Medulla oblongata (tissue), 1 donor: ENCODE measurements around the gene EPS8L1.

Experiments
- DNase-seq: peaks from one replicate; pipeline ENCODE4 v3.0.0-alpha.2; 2015; ENCODE audit errors: extremely low spot score

EPS8L1 gene

DNA sequence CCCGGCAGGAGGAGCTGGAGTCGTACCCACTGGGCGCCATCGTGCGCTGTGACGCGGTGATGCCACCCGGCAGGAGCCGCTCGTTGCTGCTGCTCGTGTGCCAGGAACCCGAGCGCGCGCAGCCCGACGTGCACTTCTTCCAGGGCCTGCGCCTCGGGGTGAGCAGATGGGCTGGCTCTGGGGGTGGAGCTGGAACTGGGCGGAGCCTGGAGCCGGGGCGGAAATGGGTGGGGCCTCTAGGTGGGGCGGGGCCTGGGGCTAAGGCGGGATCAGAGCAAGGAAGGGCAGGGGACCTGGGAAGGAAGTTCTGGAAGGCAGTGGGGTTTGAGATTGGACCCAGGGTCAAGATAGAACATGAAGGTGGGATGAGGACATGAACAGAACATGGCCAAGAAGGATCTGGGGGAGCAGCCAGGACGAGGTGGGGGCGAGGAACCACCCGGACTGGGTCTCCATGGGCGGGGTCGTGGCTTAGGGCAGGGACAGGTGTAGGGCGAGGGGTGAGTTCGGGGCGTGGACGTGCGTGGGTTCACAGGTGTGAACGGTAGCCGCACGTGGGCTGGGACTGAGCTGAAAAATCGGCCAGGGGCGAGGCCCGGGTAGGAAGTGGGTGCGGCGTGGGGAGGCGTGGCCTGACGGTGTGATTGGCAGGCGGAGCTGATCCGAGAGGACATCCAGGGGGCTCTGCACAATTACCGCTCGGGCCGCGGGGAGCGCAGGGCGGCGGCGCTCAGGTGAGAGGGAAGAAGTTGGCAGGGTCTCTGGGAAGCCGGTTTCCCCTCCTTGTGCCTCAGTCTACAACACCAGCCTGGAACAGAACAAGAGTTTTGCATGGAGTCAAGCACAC is 4.7 kb downstream of the EPS8L1 start:
- DNase-seq, result no peak

DNA sequence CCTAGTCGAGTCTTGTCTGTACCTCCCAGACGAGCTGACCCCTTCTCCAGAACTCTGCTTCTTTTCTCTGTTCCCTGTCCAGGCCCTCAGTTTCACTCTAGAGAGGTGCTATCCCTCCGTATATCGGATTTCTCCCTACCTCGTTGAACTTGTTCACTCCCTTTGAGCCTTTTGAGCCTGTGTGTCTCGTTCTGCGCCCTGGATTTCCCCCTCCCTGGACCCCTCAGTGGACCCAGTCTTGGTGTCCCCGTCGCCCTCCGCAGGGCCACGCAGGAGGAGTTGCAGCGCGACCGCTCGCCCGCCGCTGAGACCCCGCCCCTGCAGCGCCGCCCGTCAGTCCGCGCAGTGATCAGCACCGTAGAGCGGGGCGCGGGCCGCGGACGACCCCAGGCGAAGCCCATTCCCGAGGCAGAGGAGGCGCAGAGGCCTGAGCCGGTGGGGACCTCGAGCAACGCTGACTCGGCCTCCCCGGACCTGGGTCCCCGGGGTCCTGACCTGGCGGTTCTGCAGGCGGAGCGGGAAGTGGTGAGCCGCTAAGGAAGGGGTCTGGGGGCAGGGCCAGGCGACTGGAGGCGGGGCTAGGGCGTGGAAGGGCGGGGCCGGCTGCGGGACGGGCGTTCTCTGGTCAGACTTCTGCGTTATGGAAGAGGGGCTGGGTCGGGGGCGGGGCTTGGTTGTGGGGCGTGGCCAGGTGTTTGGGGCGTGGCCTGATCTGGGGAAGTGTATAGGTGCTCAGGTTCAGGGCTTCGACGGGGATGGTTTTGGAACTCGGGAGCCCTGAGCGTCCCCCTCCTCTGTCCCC is 5.5 kb downstream of the EPS8L1 start:
- no peak for DNase-seq

DNA sequence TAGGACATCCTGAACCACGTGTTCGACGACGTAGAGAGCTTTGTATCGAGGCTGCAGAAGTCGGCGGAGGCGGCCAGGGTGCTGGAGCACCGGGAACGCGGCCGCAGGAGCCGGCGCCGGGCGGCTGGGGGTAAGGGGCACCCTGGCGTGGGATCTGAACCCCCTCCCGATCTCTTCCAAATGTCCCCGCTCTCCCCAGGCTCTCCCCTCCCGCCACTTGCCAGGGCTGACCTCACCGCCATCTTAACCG is 6.0 kb downstream of the EPS8L1 start:
- no peak for DNase-seq

DNA sequence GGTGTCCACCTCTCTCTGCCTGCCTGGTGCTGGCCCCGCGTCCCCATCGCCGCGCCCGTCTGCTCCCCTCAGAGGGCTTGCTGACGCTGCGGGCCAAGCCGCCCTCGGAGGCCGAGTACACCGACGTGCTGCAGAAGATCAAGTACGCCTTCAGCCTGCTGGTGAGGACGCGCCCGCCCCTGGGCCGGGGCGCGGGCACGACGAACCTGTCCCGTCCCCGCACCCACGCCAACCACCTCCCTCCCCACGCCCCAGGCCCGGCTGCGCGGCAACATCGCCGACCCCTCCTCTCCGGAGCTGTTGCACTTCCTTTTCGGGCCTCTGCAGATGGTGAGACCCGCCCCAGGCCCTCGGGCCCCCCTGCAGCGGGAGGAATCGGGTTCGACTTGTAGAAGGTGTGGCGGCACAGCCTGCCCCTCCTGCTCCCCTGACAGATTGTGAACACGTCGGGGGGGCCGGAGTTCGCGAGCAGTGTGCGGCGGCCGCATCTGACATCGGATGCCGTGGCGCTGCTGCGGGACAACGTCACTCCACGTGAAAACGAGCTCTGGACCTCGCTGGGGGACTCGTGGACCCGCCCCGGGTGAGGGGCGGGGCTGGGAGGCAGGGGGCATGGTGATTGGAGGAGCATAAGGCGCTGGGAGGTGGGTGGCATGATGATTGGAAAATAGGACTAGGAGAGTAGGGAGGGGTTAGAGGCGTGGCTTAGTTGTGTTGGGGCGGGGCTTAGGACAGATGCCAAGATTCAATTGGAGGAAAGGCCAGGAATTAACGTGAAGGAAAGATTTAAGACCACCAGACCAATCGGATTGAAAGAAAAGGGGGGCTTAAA is 6.6 kb downstream of the EPS8L1 start:
- no peak for DNase-seq

DNA sequence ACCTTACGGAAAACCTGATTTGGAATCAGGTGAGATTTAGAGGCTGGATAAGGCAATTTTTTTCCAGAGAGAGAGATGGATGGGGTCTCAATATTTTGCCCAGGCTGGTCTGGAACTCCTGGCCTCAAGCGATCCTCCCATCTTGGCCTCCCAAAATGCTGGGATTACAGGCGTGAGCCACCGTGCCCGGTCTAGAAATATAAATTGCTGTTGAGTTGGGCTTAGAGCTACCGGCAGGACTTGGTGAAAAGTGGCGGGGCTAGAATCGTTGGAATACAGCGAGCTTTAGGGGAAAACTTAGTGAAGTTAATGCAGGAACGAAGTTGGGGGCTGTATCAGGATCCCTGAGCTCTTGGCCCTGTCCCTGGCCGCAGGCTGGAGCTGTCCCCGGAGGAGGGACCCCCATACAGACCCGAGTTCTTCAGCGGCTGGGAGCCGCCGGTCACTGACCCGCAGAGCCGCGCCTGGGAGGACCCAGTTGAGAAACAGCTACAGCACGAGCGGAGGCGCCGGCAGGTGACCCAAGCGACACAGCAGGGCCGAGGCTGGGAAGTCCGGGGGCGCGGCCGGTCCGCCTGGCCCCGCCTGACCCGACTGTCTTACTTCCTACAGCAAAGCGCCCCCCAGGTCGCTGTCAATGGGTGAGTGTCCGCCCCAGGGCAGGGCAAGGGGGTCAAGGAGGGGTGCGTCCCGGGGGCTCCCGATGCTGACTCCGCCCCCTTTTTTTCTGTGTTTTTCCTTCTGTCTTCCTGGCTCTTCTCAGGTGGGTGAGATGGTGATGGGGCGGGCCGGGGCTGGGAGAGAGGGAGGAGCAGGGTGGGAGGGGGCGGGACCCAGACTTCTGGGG is 7.6 kb downstream of the EPS8L1 start:
- DNase-seq, result no peak

DNA sequence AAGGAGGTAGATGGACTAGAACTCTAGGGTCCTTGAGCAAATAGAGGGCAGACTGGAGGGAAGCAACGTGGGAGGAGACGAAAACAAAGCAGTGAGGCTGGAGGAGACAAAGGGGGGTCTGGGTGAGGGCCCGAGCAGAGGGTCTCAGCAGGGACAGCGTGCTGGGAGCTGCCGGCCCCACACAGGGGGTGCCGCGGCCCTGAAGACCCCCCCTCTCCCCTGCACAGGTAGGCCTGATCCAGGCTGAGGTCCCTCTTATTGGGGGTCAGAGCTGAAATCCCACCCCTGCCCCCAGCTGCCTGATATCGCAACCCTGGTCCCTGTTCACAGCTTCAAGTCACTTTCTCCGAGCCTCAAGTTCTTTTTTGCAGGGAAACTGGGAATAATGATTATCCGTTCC is 8.7 kb downstream of the EPS8L1 start:
- no peak for DNase-seq

DNA sequence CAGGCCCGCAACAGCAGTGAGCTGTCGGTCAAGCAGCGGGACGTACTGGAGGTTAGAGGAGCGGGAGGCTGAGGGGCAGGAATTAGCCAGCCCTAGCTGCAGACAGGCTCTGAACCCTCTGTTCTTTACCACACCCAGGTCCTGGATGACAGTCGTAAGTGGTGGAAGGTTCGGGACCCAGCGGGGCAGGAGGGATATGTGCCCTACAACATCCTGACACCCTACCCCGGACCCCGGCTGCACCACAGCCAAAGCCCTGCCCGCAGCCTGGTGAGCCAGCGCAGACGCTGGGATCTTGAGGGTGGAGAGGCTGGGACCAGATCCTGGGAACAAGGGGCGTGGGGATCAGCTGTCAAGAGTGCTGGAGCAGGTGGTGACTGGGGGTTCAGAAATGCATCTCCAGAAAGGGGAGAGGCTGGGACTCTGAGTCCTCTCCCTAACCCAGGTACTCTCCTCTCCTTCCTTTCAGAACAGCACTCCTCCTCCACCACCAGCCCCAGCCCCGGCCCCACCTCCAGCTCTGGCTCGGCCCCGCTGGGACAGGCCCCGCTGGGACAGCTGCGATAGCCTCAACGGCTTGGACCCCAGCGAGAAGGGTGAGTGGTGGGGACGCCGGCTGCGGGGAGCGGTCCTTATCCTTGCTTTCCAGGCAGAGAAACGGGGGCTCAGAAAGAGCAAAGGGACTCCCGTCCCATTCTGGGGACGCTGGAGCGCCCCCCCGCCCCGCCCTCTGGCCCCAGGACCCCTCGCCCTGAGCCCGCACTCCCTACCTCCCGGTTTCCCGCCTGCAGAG is 10.4 kb downstream of the EPS8L1 start:
- DNase-seq, result no peak

DNA sequence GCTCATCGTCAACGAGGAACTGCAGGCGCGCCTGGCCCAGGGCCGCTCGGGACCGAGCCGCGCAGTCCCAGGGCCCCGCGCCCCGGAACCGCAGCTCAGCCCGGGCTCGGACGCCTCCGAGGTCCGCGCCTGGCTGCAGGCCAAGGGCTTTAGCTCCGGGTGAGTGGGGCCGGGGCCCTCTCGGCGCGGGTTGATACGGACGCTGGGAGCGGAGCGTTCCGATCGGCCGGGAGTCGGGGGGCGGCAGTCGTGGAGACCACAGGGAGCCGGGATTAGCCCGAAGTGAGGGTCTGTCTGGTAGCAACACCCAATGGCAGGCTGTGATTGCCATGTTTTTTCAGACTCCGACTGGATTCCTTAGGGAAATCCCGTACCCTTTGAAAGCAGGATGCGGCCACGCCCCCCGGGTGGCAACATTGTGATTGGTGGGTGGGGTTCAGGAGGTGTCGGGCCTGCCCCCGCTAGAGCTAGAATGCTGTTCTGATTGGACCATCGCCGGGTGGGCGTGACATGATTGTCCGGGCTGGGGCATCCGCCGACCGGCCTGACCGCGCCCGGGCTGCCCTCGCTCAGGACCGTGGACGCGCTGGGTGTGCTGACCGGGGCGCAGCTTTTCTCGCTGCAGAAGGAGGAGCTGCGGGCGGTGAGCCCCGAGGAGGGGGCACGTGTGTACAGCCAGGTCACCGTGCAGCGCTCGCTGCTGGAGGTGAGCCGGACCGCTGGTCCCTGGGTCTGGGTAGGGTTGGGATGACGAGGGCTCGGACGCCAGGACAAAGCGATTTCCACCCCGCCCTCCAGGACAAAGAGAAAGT is 11.3 kb downstream of the EPS8L1 start:
- DNase-seq, result peak; percentile 78

DNA sequence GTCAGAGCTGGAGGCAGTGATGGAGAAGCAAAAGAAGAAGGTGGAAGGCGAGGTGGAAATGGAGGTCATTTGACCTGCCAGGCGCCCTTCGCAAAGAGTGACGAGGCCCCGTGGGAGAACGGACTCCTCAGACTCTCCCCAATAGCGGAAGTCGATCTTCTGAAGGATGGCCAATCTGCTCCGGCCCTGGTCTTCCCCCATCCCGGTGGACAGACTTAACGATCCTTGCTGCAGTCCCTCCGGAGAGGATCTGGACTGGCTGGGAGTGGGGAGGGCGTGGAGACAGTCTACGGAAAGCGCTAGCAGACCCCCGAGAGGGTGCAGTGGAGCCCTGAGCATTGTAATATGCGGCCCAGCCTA is 11.9 kb downstream of the EPS8L1 start:
- DNase-seq, result no peak

DNA sequence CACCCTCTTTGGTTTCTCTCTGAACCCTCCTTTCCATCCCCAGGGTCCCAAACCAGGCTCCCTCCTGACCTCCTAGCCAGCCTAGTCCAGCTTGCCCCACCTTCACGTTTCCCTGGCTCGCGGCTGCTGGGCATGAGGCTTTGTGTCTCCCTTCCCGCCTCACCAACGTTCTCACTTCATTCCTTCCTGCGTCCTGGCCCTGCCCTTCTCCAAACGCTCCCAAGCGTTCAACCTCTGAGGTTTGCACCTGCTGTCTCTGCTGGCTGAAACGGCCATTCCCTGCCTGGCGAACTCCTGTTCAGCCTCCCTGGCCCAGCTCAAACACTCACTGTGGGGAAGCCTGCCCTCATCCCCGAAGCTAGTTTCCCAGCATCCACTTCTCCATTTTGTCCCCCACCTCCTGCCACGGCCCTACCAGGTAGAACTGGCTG is 12.4 kb downstream of the EPS8L1 start:
- no peak for DNase-seq

DNA sequence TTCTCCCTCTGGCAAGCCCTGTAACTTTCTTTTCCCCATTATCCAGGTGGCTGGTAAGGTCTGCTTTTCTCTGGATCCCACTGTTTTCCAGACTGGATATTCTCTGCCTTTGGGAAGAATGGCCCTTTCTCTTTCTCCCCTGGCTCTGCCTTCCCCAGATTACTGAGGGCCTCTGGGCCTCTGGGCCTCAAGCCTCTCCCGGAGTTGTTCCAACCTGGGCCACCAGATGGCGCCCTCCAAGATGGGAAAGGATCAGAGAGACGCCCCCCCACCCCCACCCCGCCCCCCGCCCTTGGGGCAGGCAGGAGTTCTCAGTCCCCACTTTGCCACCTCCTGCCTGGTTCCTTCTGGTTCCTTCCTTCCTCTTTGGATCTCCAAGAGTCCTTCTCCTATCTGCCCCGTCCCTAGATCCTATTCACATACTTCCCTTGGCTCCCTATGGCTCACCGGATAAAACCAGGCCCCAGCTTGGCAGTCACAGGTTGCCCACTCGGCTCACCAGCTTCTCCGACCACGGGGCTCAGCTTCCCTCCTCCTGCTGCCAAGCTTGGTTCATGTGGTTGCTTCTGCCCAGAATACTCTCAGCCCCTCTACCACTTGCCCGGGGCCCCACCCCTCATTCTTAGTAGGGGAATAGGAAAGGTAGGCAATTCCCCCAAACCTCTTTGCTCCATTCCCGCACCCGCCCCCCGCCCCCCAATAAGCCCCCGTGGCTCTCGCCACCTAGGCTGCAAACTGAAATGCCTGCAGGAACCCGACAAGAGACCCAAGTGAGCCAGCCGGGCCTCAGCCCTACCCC is 13.1 kb downstream of the EPS8L1 start:
- DNase-seq, result peak; percentile 71

DNA sequence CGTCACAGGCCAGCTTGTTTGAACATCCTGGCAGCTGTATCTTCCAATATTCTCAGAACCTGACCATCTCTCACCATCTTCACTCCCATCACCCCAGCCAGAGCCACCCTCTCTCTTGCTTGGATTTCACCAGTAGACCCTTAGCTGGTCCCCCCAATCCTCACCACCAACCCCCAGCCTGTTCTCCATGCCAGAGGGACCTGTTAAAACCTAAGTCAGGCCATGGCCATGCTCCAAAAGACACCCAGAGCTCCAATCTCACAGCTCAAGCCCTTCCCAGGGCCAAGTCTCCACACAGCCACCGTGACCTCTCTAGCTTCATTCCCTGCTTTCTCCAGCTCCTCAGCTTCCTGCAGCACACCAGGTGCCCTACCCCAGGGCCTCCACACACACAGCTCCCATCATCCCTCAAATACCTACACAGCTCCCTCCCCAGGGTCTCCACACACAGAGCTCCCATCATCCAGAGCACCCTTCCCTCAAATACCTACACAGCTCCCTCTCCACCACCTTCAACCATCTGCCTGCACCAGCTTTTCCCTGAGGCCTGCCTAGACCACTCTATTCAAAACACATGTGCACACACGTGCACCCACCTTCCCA is 13.8 kb downstream of the EPS8L1 start:
- no peak for DNase-seq

DNA sequence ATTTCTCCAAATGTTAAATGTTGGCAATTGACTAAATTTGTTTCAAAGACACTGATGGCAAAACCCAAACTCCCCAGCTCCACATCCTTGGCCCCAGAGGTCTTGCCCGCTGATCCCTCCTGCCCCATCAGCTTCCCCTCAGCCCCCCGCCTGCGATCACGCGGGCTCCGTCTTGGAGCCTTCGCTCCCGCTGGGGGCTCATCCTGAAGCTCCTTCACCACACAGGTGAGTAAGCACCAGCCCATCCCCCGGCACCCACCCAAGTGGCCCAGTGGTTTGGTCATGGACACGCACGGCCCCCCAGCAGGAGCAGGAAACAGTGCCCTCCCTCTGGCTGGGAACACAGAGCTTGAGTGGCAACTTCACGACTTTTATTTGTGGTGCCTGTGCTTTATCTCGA is 14.9 kb downstream of the EPS8L1 start:
- no peak for DNase-seq

DNA sequence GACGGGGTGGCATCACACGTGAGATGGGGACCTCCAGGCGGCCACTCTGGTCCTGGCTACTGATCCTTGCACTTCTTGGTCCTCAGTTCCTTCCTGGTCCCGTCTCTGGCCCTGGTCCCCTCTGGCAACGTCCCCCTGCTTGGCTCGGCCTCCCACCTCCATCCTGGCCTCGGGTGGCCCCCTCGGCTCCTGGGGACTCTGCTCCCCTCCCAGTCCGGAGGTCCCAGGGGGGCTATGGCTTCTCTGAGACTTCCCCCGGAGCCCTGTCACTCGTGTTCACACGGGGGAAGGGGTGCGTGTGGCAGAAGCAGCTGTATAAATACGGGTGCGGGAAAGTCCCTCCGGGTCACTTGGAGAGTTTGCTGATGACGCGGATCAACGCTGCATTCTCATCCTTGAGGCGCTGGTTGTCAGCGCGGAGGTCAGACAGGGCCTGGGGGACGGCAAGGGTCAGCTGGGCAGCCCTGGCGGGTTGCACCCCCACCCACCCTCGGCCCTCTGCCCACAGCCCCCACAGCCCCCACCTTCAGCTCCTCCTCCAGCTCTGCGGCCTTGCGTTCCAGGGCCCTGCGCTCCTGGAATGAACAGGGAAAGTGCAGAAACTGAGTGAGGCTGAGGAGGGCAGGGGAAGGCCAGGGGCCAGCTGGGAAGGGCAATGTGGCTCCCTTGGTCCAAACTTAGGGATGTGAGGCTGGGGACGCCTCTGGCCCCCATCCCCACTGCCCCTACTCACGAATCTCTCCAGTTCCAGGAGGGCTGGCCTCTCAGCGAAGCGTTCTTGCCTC is 15.6 kb downstream of the EPS8L1 start:
- DNase-seq, result no peak

DNA sequence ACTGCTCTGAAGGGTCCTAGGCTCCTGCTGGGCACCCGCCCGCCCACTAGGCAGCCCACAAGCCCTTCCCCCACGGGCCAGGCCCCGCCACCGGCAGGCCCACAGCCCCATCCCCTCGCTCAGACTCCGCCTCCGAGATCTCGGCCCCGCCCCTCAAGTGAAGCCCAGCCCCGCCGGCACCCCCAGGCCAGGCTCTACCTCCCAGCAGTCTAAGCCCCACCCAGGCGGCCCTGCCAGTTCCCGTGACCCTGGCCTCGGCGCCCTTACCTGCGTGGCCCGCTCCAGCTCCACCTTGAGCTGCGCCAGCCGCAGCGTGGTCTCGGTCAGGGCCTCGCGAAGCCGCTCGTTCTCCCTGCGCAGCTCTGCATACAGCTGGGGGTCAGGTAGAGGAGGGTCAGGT is 16.3 kb downstream of the EPS8L1 start:
- no peak for DNase-seq

DNA sequence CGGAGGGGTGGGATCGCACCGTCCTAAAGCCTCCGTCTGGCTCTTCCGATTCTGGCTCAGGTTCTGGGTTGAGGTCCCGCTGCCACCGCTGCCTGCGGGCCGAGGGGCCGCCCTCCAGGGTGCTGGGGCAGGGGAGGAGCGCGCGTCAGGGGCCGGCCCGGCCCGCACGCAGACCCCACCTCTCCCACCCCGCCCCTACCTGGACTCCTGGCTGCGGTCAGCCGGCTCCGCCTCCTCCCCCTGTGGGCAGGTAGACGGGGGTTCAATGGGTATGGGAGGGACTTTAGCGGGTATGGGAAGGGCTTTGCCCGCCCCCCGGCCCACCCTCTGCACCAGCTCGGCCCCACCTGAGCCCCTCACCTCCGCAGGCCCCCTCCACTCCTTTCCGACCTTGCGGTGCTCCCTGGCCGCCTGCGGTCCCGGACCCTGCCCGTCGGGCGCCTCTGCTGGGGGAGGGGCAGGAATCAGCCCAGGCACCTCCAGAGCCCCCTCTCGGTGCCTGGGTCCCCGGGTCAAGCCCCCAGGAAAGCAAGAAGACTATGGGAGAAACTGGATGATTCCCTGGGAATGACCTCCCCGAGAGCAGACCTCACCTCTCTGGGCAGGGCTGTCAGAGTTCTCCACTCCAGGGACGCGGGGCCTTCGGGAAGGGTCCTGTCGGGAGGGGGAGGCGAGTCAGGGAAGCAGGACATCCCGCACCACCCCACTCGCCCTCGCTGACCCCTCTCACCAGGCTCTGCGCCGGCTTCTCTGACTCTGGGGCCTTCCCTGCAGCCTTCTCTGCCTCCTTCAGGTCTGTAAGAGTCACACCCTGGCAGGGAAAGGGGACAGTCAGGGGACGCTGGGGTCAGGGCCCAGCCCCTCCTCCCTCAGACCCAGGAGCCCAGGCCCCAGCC is 17.0 kb downstream of the EPS8L1 start:
- DNase-seq, result no peak
